Measurements from ENCODE around the gene LRP10. TPM values are rescaled to one million over a fixed set of nuclear protein-coding genes. Genes with fewer than 3 reads are reported as not detected.
"Not testable (repeated sequence)": the region's sequence is repeated elsewhere in the genome, so short reads cannot be mapped to it uniquely, and the experiment has no call there.

LRP10 gene
- total and polyA plus RNA-seq, 2 experiments from 2014 or later = 40.8 to 62.7 TPM

DNA sequence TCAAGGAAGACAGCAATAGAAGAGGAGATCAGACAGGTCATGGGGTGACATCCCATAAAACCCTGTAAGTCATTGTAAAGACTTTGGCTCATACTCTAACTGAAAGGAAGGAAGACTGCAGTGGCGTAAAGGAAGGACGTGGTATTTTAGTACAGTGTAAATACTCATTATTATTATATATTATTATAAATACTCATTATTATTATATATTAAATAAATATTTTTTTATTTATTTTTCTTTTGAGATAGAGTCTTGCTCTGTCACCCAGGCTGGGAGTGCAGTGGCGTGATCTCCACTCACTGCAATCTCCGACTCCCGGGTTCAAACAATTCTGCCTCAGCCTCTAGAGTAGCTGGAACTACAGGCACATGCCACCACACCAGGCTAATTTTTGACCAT, 15.1 kb upstream of the LRP10 start:
- Histone ChIP-seq H3K4me3 (no peak overlapping the region), H3K9me3 (ENCODE audit: low read depth) (no peaks in the 10 kb centered on the region), H3K36me3 (no peaks in the 10 kb centered on the region), H3K27ac (no peak overlapping the region), H3K4me1 (ENCODE audit: low read depth) (no peaks in the 10 kb centered on the region), H3K27me3 (no peaks in the 10 kb centered on the region)
- TF ChIP-seq, protein P1, sequence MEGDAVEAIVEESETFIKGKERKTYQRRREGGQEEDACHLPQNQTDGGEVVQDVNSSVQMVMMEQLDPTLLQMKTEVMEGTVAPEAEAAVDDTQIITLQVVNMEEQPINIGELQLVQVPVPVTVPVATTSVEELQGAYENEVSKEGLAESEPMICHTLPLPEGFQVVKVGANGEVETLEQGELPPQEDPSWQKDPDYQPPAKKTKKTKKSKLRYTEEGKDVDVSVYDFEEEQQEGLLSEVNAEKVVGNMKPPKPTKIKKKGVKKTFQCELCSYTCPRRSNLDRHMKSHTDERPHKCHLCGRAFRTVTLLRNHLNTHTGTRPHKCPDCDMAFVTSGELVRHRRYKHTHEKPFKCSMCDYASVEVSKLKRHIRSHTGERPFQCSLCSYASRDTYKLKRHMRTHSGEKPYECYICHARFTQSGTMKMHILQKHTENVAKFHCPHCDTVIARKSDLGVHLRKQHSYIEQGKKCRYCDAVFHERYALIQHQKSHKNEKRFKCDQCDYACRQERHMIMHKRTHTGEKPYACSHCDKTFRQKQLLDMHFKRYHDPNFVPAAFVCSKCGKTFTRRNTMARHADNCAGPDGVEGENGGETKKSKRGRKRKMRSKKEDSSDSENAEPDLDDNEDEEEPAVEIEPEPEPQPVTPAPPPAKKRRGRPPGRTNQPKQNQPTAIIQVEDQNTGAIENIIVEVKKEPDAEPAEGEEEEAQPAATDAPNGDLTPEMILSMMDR (IDR thresholded peaks at IDR 0.05; ENCODE audit: low read depth, low read length) = no peak
- DNase-seq (ENCODE audit: low read depth in 1 of 2, low spot score in 1 of 2) = no peak

DNA sequence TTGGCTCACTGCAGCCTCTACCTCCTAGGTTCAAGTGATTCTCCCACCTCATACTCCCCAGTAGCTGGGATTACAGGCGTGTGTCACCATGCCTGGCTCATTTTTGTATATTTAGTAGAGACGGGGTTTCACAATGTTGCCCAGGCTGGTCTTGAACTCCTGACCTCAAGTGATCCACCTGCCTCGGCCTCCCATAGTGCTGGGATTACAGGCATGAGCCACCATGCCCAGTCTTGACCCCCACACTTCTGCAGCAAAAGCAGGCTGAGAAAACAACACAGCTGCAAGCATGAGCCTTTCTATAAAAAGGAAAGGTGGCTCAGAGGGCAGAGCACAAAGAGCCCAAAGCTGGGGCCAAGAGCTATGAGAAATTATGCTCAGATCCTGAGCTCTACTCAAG, 11.2 kb upstream of the LRP10 start:
- H3K36me3 ChIP-seq; H3K4me1 ChIP-seq (ENCODE audit: low read depth); H3K4me3 ChIP-seq; H3K27me3 ChIP-seq; DNase-seq (ENCODE audit: low read depth in 1 of 2, low spot score in 1 of 2); H3K27ac ChIP-seq; H3K9me3 ChIP-seq (ENCODE audit: low read depth): not testable (repeated sequence)

DNA sequence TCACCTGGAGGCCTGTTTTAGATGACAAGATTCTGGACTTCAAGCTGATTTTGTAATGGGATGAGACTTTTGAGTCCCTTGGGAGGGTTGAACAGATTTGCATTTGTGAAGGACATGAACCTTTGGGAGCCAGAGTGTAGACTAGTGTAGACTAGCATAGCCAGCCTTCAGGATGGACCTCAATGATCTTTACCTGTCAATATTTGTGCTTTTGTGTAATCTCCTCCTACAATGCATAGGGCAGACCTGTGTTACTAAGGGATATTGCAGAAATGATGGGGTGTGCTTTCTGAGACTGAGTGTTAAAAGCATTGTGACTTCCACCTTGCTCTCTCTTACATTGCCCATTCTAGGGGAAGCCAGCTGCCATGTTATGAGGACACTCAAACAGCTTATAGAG, 9.9 kb upstream of the LRP10 start:
- Histone ChIP-seq H3K27me3 (no peaks in the 10 kb centered on the region), H3K4me1 (ENCODE audit: low read depth) (no peaks in the 10 kb centered on the region), H3K4me3 (no peak overlapping the region), H3K9me3 (ENCODE audit: low read depth) (no peaks in the 10 kb centered on the region), H3K36me3 (no peaks in the 10 kb centered on the region), H3K27ac (no peak overlapping the region)
- TF ChIP-seq, protein P1 (IDR thresholded peaks at IDR 0.05; ENCODE audit: low read depth, low read length) = no peak
- no peak for DNase-seq (ENCODE audit: low read depth in 1 of 2, low spot score in 1 of 2)

DNA sequence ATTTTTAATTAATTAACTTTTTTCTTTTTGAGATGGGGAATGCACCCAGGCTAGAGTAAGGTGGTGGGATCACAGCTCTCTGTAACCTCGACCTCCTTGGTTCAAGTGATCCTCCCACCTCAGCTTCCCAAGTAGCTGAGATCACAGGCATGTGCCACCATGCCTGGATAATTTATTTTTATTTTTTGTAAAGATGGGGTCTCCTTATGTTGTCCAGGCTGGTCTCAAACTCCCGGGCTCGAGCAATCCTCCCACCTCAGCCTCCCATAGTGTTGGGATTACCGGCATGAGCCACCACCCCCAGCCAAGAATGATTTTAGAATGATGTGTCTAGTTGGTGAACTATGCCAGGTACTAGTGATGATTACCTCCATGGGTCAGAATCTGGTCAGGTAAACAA, 6.6 kb upstream of the LRP10 start:
- Histone ChIP-seq H3K27ac (no peak overlapping the region), H3K36me3 (no peaks in the 10 kb centered on the region), H3K4me1 (ENCODE audit: low read depth) (no peaks in the 10 kb centered on the region), H3K9me3 (ENCODE audit: low read depth) (no peaks in the 10 kb centered on the region), H3K27me3 (no peaks in the 10 kb centered on the region), H3K4me3 (no peak overlapping the region)
- no peak for DNase-seq (ENCODE audit: low read depth in 1 of 2, low spot score in 1 of 2)
- TF ChIP-seq, protein P1 (IDR thresholded peaks at IDR 0.05; ENCODE audit: low read depth, low read length) = no peak

DNA sequence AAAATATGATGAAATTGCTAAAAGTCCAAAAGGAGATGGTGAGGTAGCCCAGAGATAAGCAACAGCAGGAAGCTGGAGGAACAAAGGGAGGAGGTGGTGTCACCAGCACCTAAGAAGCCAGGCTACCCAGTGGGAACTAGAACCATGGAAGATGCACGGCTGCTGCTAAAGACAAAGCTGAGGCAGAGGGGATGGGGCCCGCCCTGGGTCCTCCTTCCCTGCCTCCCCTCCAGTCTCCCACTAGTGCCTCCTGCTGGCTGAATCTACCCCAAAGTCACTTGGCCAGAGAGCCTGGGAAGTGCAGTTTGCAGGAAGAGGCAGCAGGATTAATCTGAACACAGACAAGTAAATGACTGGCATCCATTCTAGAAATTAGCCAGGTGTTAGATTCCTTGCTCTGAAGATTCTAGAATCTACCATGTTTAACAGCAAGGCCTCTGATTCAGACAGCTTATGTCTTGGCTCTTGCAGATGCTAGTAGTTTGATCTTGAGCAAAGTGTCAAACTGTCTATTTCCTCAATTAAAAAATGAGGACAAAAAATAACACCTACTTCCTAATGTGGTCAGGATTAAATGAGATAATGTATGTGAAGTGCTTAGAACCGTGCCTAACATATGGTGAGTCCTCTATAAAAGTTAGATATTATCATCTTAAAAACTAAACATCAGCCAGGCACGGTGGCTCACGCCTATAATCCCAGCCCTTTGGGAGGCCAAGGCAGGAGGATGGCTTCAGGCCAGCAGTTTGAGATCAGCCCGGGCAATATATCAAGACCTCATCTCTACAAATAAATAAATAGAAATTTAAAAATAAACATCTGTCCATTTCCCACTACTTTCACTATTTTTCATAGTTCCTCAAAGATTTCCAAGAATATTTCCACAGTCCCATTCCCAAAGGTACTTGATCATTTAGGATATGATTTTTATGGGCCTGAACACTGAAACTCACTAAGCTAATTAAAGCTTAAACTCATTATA, 5.8 kb upstream of the LRP10 start:
- no peaks in the 10 kb centered on the region for H3K9me3 ChIP-seq (ENCODE audit: low read depth)
- H3K27me3 ChIP-seq = no peaks in the 10 kb centered on the region
- H3K4me1 ChIP-seq (ENCODE audit: low read depth) = peaks cover 4% of the 10 kb centered on the region
- no peak for DNase-seq (ENCODE audit: low read depth in 1 of 2, low spot score in 1 of 2)
- no peaks in the 10 kb centered on the region for H3K36me3 ChIP-seq
- no peak overlapping the region for H3K4me3 ChIP-seq
- H3K27ac ChIP-seq = no peak overlapping the region
- TF ChIP-seq, protein P1 (IDR thresholded peaks at IDR 0.05; ENCODE audit: low read depth, low read length) = peak; percentile 36

DNA sequence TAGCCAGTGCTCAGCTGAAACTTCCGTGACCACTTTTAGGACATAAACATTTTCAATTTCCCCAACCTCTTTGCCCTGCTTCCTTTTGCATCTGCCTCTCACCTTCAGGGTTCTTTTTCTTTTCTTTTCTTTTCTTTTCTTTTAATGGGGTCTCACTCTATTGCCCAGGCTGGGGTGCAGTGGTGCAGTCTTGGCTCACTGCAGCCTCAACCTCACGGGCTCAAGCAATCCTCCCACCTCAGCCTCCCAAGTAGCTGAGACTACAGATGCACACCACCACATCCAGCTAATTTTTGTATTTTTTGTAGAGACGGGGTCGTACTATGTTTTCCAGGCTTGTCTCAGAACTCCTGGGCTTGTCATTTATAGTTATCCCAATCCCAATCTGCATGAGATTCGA, 4.7 kb upstream of the LRP10 start:
- no peaks in the 10 kb centered on the region for H3K27me3 ChIP-seq
- TF ChIP-seq, protein P1 (IDR thresholded peaks at IDR 0.05; ENCODE audit: low read depth, low read length) = no peak
- no peak for DNase-seq (ENCODE audit: low read depth in 1 of 2, low spot score in 1 of 2)
- no peak overlapping the region for H3K27ac ChIP-seq
- H3K9me3 ChIP-seq (ENCODE audit: low read depth) = no peaks in the 10 kb centered on the region
- H3K4me1 ChIP-seq (ENCODE audit: low read depth) = peaks cover 6% of the 10 kb centered on the region
- H3K36me3 ChIP-seq = no peaks in the 10 kb centered on the region
- no peak overlapping the region for H3K4me3 ChIP-seq

Measured in cardiac muscle cell (in vitro differentiated cells and primary cell).